ENCODE data around the gene DCAF16. TPM values are rescaled to one million over a fixed set of nuclear protein-coding genes. Genes with fewer than 3 reads are reported as not detected.

The DCAF16 gene
- total and polyA plus RNA-seq, 8 donors = 2.9 to 49.8 (median 10.4) TPM

DNA sequence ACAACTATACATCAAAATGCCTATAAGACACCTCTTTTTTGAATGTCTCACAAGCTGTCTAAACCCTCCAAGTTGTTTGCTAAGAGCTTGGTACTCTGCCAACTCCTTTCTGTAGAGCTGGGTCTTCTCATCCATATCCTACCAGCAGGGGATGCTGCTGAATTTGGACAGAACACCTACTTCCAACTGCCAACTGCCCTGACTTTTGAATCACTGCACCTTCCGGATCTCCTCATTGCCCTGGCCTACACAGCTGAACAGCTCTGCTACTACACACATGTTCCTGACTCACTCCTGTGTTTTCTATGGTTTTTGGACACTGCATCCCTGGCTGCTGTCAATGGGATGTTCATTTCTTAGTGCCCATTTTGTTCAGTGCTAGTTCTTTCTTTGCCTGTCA is 47.8 kb downstream of the DCAF16 start:
- Histone ChIP-seq H3K9me3 (peaks cover 0 to 11% (median 3%) of the 10 kb centered on the region in 4 donors), H3K27me3 (no peaks in the 10 kb centered on the region), H3K4me3 (no peak overlapping the region), H3K27ac (no peak overlapping the region), H3K4me1 (no peaks in the 10 kb centered on the region), H3K36me3 (no peaks in the 10 kb centered on the region)
- WGBS, 5 donors = 63 to 82% (median 80%) methylated on average over 1 of the region's 1 CpG
- no peak for TF ChIP-seq EP300 (IDR thresholded peaks at IDR 0.05)
- TF ChIP-seq POLR2AphosphoS5 (IDR thresholded peaks at IDR 0.05) = no peak
- TF ChIP-seq, protein P1, sequence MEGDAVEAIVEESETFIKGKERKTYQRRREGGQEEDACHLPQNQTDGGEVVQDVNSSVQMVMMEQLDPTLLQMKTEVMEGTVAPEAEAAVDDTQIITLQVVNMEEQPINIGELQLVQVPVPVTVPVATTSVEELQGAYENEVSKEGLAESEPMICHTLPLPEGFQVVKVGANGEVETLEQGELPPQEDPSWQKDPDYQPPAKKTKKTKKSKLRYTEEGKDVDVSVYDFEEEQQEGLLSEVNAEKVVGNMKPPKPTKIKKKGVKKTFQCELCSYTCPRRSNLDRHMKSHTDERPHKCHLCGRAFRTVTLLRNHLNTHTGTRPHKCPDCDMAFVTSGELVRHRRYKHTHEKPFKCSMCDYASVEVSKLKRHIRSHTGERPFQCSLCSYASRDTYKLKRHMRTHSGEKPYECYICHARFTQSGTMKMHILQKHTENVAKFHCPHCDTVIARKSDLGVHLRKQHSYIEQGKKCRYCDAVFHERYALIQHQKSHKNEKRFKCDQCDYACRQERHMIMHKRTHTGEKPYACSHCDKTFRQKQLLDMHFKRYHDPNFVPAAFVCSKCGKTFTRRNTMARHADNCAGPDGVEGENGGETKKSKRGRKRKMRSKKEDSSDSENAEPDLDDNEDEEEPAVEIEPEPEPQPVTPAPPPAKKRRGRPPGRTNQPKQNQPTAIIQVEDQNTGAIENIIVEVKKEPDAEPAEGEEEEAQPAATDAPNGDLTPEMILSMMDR (IDR thresholded peaks at IDR 0.05) = no peak
- TF ChIP-seq POLR2A (IDR thresholded peaks at IDR 0.05) = no peak
- intact Hi-C loops (cut with DNase I; ENCODE audit: low total_unique reads) = no loop called here
- no peak for DNase-seq

DNA sequence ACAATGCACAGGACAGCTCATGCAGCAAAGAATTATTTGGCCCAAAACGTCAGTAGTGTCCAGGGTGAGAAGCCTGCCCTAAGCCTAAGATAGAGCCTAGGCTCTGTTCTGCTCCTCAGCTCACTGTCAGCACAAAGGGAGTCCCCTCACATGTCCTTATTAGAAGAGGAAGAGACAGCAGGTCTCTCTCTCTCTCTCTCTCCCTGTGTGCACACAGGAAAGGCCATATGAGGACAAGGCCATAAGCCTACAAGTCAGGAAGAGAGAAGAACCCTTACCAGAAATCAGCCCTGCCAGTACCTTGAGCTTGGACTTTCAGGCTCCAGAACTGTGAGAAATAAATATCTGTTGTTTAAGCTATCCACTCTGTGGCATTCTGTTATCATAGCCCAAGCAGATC is 49.5 kb downstream of the DCAF16 start:
- WGBS, 5 donors = 59 to 79% (median 70%) methylated on average over 1 of the region's 1 CpG
- H3K9me3 ChIP-seq = no peaks in the 10 kb centered on the region
- no peak for DNase-seq
- no peak for TF ChIP-seq POLR2A (IDR thresholded peaks at IDR 0.05)
- TF ChIP-seq EP300 (IDR thresholded peaks at IDR 0.05) = no peak
- TF ChIP-seq, protein P1 (IDR thresholded peaks at IDR 0.05) = no peak
- TF ChIP-seq POLR2AphosphoS5 (IDR thresholded peaks at IDR 0.05) = no peak
- no peak overlapping the region for H3K27ac ChIP-seq
- H3K4me3 ChIP-seq = no peak overlapping the region
- H3K4me1 ChIP-seq = no peaks in the 10 kb centered on the region
- no peaks in the 10 kb centered on the region for H3K27me3 ChIP-seq
- intact Hi-C loops (cut with DNase I; ENCODE audit: low total_unique reads) = no loop called here
- H3K36me3 ChIP-seq = no peaks in the 10 kb centered on the region

DNA sequence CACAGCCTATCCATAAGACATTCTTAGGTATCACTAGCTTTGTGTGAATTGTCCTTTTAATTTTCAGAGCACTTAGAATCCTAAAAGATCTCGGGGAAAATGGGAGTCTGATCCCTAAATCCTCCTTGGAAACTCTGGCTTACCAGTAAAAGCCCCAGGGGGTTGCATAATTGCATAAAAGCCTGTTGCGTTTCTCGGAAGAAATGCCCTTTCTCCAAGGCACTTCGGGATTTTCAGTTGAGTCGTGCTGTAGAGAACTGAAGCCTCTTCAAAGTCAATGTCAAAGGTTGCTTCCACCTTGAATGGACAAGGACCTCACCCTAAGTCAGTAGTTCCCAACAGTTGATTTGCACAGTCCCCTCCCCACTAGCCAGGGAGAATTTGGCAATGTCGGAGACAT is 49.9 kb downstream of the DCAF16 start:
- Histone ChIP-seq H3K27me3 (no peaks in the 10 kb centered on the region), H3K9me3 (no peaks in the 10 kb centered on the region), H3K27ac (no peak overlapping the region), H3K4me3 (no peak overlapping the region), H3K36me3 (no peaks in the 10 kb centered on the region), H3K4me1 (no peaks in the 10 kb centered on the region)
- no peak for DNase-seq
- 69 to 77% (median 76%) methylated on average over 6 of the region's 6 CpGs for WGBS, 5 donors
- intact Hi-C loops (cut with DNase I; ENCODE audit: low total_unique reads) = no loop called here
- TF ChIP-seq POLR2AphosphoS5 (IDR thresholded peaks at IDR 0.05) (no peak), EP300 (IDR thresholded peaks at IDR 0.05) (no peak)
- TF ChIP-seq, protein P1 (IDR thresholded peaks at IDR 0.05) = no peak

DNA sequence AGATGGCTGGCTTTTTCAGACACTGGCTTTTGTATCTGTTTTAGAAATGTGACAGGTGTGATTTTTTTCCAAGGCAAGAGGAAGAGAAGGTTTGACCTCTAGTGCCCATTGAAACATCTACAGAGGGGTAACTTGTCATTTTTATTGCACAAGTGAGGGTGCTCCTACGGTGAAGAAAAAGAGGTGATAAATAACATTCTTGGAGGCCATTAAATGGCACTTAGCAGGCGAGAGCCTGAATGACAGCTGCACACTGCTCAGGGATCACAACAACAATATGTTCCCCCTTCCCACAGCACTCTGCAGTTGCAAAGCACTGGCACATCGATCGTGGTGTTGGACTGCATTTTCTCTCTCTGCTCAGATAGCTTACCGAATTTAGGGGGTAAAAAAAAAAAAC is 52.1 kb downstream of the DCAF16 start:
- 54 to 66% (median 57%) methylated on average over 5 of the region's 5 CpGs for WGBS, 5 donors
- Histone ChIP-seq H3K27me3 (no peaks in the 10 kb centered on the region), H3K36me3 (no peaks in the 10 kb centered on the region), H3K27ac (no peak overlapping the region), H3K9me3 (no peaks in the 10 kb centered on the region), H3K4me1 (no peaks in the 10 kb centered on the region), H3K4me3 (no peak overlapping the region)
- no peak for DNase-seq
- TF ChIP-seq EP300 (IDR thresholded peaks at IDR 0.05) = no peak
- TF ChIP-seq, protein P1 (IDR thresholded peaks at IDR 0.05) = no peak
- TF ChIP-seq POLR2A (IDR thresholded peaks at IDR 0.05) = no peak
- no peak for TF ChIP-seq POLR2AphosphoS5 (IDR thresholded peaks at IDR 0.05)
- intact Hi-C loops (cut with DNase I; ENCODE audit: low total_unique reads) = no loop called here

All from stomach (tissue), 9 donors.